Liver (tissue), 3 donors: Measurements from ENCODE around the gene TMPRSS2.

ENCODE experiments used
- GABPA ChIP-seq, 2 donors: IDR thresholded peaks in 1 of 2; conservative IDR thresholded peaks in 1 of 2; 2 replicates each; pipeline ENCODE4 v1.6.1; 2016; ENCODE audit warnings: antibody characterized with exemption in 2 of 2, mild to moderate bottlenecking in 1 of 2, moderate library complexity in 1 of 2
- YY1 ChIP-seq: IDR thresholded peaks from 2 replicates; pipeline ENCODE4 v1.6.1; 2016; ENCODE audit warnings: antibody characterized with exemption, mild to moderate bottlenecking
- TF ChIP-seq, protein P1 (sequence below): fragments of 150-350 bp; IDR thresholded peaks from 2 replicates; pipeline ENCODE4 v1.5.1; 2017; ENCODE audit warnings: improper control_type of control experiment, low read depth, low read length; ENCODE audit not compliant: missing input control
- donor health status: healthy.
- donor health status: healthy.

GRCh38 chr21:41435706-41436105 lies 72.3 kb downstream of the TMPRSS2 start:
- TF ChIP-seq, protein P1, sequence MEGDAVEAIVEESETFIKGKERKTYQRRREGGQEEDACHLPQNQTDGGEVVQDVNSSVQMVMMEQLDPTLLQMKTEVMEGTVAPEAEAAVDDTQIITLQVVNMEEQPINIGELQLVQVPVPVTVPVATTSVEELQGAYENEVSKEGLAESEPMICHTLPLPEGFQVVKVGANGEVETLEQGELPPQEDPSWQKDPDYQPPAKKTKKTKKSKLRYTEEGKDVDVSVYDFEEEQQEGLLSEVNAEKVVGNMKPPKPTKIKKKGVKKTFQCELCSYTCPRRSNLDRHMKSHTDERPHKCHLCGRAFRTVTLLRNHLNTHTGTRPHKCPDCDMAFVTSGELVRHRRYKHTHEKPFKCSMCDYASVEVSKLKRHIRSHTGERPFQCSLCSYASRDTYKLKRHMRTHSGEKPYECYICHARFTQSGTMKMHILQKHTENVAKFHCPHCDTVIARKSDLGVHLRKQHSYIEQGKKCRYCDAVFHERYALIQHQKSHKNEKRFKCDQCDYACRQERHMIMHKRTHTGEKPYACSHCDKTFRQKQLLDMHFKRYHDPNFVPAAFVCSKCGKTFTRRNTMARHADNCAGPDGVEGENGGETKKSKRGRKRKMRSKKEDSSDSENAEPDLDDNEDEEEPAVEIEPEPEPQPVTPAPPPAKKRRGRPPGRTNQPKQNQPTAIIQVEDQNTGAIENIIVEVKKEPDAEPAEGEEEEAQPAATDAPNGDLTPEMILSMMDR, result no peak
- no peak for TF ChIP-seq YY1
- no peak for TF ChIP-seq GABPA (IDR thresholded peaks at IDR 0.05 in 1 of 2, conservative IDR thresholded peaks at IDR 0.05 in 1 of 2)
